Stomach (tissue), 4 donors: ENCODE measurements around the gene VAV3.

Experiments used
- EP300 ChIP-seq: sonication (generic); formaldehyde crosslinking; IDR thresholded peaks from one replicate; pipeline ENCODE4 v1.6.1; 2017; ENCODE audit warnings: antibody characterized with exemption
- POLR2A ChIP-seq, 4 donors: fragments of 450-650 bp; IDR thresholded peaks; one replicate each; pipeline ENCODE4 v1.6.1; 2016; ENCODE audit warnings: antibody characterized with exemption in 4 of 4, control low read depth in 2 of 4, mild to moderate bottlenecking in 1 of 4, moderate library complexity in 1 of 4
- POLR2AphosphoS5 ChIP-seq, 3 donors: sonication (generic); formaldehyde crosslinking; IDR thresholded peaks; one replicate each; pipeline ENCODE4 v1.6.1; 2016; ENCODE audit warnings: antibody characterized with exemption in 3 of 3
- TF ChIP-seq, protein P1 (sequence below), 7 experiments: fragments of 450-650 bp in 4 of 7; fragments of 200-600 bp in 3 of 7; sonication (generic) in 3 of 7; IDR thresholded peaks; one replicate each; pipeline ENCODE4 v1.5.1; 2016 to 2019; ENCODE audit warnings: antibody characterized with exemption in 7 of 7, control low read depth in 2 of 7, mild to moderate bottlenecking in 1 of 7

DNA sequence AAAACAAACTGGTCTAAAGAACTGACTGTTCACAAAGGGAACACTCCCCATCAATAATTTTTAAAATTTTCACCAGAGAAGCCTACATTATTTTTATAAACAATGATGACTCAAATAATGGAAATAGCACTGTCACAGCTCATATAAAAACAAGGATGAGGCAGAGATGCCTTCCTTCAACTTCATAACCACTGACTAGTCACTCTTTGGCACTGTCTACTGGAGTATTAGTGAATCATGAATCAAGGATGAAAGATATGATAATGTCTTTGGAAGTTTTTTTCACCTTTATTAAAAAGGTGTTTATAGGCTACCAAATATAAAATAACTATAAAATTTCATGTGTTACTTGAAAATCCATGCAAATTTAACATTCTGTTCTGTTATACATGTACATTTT, 316.9 kb downstream of the VAV3 start:
- TF ChIP-seq POLR2AphosphoS5 (IDR thresholded peaks at IDR 0.05) (no peak), POLR2A (IDR thresholded peaks at IDR 0.05) (no peak), EP300 (no peak)
- TF ChIP-seq, protein P1, sequence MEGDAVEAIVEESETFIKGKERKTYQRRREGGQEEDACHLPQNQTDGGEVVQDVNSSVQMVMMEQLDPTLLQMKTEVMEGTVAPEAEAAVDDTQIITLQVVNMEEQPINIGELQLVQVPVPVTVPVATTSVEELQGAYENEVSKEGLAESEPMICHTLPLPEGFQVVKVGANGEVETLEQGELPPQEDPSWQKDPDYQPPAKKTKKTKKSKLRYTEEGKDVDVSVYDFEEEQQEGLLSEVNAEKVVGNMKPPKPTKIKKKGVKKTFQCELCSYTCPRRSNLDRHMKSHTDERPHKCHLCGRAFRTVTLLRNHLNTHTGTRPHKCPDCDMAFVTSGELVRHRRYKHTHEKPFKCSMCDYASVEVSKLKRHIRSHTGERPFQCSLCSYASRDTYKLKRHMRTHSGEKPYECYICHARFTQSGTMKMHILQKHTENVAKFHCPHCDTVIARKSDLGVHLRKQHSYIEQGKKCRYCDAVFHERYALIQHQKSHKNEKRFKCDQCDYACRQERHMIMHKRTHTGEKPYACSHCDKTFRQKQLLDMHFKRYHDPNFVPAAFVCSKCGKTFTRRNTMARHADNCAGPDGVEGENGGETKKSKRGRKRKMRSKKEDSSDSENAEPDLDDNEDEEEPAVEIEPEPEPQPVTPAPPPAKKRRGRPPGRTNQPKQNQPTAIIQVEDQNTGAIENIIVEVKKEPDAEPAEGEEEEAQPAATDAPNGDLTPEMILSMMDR (IDR thresholded peaks at IDR 0.05): no peak
